Measurements from ENCODE around the gene MRPS27.

- TF ChIP-seq CTCF (IDR thresholded peaks at IDR 0.05) (no peak), POLR2A (IDR thresholded peaks at IDR 0.05) (no peak)
These were observed 81.2 kb downstream of the MRPS27 start for GRCh38 chr5:72238712-72239445.
